Caco-2 (cell line): ENCODE results near the gene RASIP1. TPM values are rescaled to one million over a fixed set of nuclear protein-coding genes. Genes with fewer than 3 reads are reported as not detected.

ENCODE experiments used
- BruUV-seq: library from RNA; stranded (reverse); fragments of 400-500 nt; replicated peaks from 2 replicates; lab custom pipeline; 2021; lab: Mats Ljungman, UMichigan
- CTCF ChIA-PET: fragments of 300-600 bp; sonication (Branson Sonifier 250); formaldehyde crosslinking; loops from one replicate; lab custom pipeline; 2022; ENCODE audit warnings: antibody characterized with exemption; lab: Charles Lee
- POLR2A ChIA-PET: fragments of 300-600 bp; sonication (Branson Sonifier 250); formaldehyde crosslinking; loops from one replicate; lab custom pipeline; 2022; ENCODE audit warnings: antibody characterized with exemption; lab: Charles Lee
- DNase-seq, 2 experiments: peaks; one replicate each; pipeline versions ENCODE4 v3.0.0 to v3.0.0-alpha.2; 2020 to 2022
- H3K27me3 ChIP-seq: replicated peaks from 2 replicates; pipeline ENCODE4 v1.6.0; 2011; ENCODE audit warnings: low read length; ENCODE audit not compliant: control insufficient read depth, insufficient read depth
- H3K36me3 ChIP-seq: 2 replicates; pipeline ENCODE4 v1.5.1; 2011; ENCODE audit warnings: low read length; ENCODE audit not compliant: control insufficient read depth, insufficient read depth
- H3K4me1 ChIP-seq: fragments of 250-450 bp; sonication (Bioruptor Pico); 2 replicates; pipeline ENCODE4 v1.5.1; 2020; ENCODE audit warnings: mild to moderate bottlenecking
- H3K4me3 ChIP-seq: 2 replicates; pipeline ENCODE4 v1.5.1; 2011; ENCODE audit warnings: low read depth, mild to moderate bottlenecking, control low read depth, low read length
- H3K9me3 ChIP-seq: fragments of 250-450 bp; sonication (Bioruptor Pico); 2 replicates; pipeline ENCODE4 v1.5.1; 2020; ENCODE audit warnings: mild to moderate bottlenecking, moderate library complexity
- H3K27ac Mint-ChIP-seq: one replicate; pipeline ENCODE4 v1.8.0; 2022; ENCODE audit warnings: mixed read lengths; ENCODE audit not compliant: unreplicated experiment
- H3K27me3 Mint-ChIP-seq: one replicate; pipeline ENCODE4 v1.8.0; 2022; ENCODE audit warnings: mixed read lengths; ENCODE audit not compliant: insufficient read depth, unreplicated experiment
- H3K36me3 Mint-ChIP-seq: one replicate; pipeline ENCODE4 v1.8.0; 2022; ENCODE audit warnings: mild to moderate bottlenecking, mixed read lengths; ENCODE audit not compliant: insufficient read depth, unreplicated experiment
- H3K4me1 Mint-ChIP-seq: one replicate; pipeline ENCODE4 v1.8.0; 2022; ENCODE audit warnings: low read depth, mixed read lengths; ENCODE audit not compliant: unreplicated experiment
- H3K4me3 Mint-ChIP-seq: one replicate; pipeline ENCODE4 v1.8.0; 2022; ENCODE audit warnings: mild to moderate bottlenecking, moderate library complexity, mixed read lengths; ENCODE audit not compliant: unreplicated experiment
- H3K9me3 Mint-ChIP-seq: one replicate; pipeline ENCODE4 v1.8.0; 2022; ENCODE audit warnings: mixed read lengths; ENCODE audit not compliant: unreplicated experiment
- CTCF ChIP-seq, 2 experiments: fragments of 200-600 bp in 1 of 2; IDR thresholded peaks; 1 replicate in 1 of 2; 2 replicates in 1 of 2; pipeline versions ENCODE4 v1.5.1 to v1.8.0; 2011 to 2022; ENCODE audit warnings: antibody characterized with exemption in 1 of 2, control low read depth in 1 of 2, inconsistent platforms in 1 of 2, low read depth in 1 of 2, low read length in 1 of 2, mild to moderate bottlenecking in 1 of 2, moderate library complexity in 1 of 2; ENCODE audit not compliant: insufficient read depth in 1 of 2, severe bottlenecking in 1 of 2, unreplicated experiment in 1 of 2
- intact Hi-C: fragments of 100-400 bp; cut with micrococcal nuclease; formaldehyde crosslinking; loops from one replicate; pipeline ENCODE4 v1.10.0; 2022; ENCODE audit not compliant: unreplicated experiment
- total RNA-seq: library from RNA; stranded (reverse); gene quantifications from 2 replicates; pipeline ENCODE4 v1.2.3, GENCODE V29; 2022

RASIP1 gene
- total RNA-seq, 1 experiment from 2014 or later, result 5.9 TPM

GRCh38 chr19:48731452-48731851, 9.0 kb downstream of the RASIP1 start:
- DNase-seq, result no peak
- CTCF ChIA-PET, result no interaction called here

GRCh38 chr19:48728911-48729664, 11.3 kb downstream of the RASIP1 start:
- intact Hi-C loops, result no loop called here
- Mint-ChIP-seq H3K27ac (no peak overlapping the region), H3K4me1 (peaks cover 7% of the 10 kb centered on the region), H3K4me3 (no peak overlapping the region), H3K36me3 (peaks cover 11% of the 10 kb centered on the region), H3K9me3 (no peaks in the 10 kb centered on the region), H3K27me3 (no peaks in the 10 kb centered on the region)
- Histone ChIP-seq H3K27me3 (no peaks in the 10 kb centered on the region), H3K9me3 (no peaks in the 10 kb centered on the region), H3K4me3 (no peak overlapping the region), H3K4me1 (no peaks in the 10 kb centered on the region), H3K36me3 (no peaks in the 10 kb centered on the region)
- POLR2A ChIA-PET, result no interaction called here
- CTCF ChIA-PET, result no interaction called here
- no peak for TF ChIP-seq CTCF (IDR thresholded peaks at IDR 0.05; ENCODE audit: insufficient read depth in 1 of 2, low read depth in 1 of 2, low read length in 1 of 2, severe bottlenecking in 1 of 2, unreplicated experiment in 1 of 2)
- no TSS peak for BruUV-seq
- DNase-seq, result no peak

More at GRCh38 chr19:48731452-48731851, 9.0 kb downstream of the RASIP1 start:
- Histone ChIP-seq H3K36me3 (no peaks in the 10 kb centered on the region), H3K9me3 (no peaks in the 10 kb centered on the region), H3K4me1 (no peaks in the 10 kb centered on the region), H3K27me3 (no peaks in the 10 kb centered on the region), H3K4me3 (no peak overlapping the region)
- TF ChIP-seq CTCF (IDR thresholded peaks at IDR 0.05; ENCODE audit: insufficient read depth in 1 of 2, low read depth in 1 of 2, low read length in 1 of 2, severe bottlenecking in 1 of 2, unreplicated experiment in 1 of 2), result no peak
- intact Hi-C loops, result no loop called here
- peaks cover 14% of the 10 kb centered on the region for H3K36me3 Mint-ChIP-seq
- no peak overlapping the region for H3K4me3 Mint-ChIP-seq
- no peaks in the 10 kb centered on the region for H3K27me3 Mint-ChIP-seq
- H3K4me1 Mint-ChIP-seq, result peaks cover 11% of the 10 kb centered on the region
- BruUV-seq, result no TSS peak
- no peaks in the 10 kb centered on the region for H3K9me3 Mint-ChIP-seq
- POLR2A ChIA-PET, result interaction anchor here (1.1 kb wide), 1 partner anchor 17 kb away, joined by 4 read pairs; no protein-coding TSS in a partner anchor
- H3K27ac Mint-ChIP-seq, result no peak overlapping the region

- Mint-ChIP-seq H3K27me3 (no peaks in the 10 kb centered on the region), H3K27ac (no peak overlapping the region), H3K4me3 (no peak overlapping the region), H3K9me3 (no peaks in the 10 kb centered on the region), H3K4me1 (peaks cover 7% of the 10 kb centered on the region), H3K36me3 (peaks cover 12% of the 10 kb centered on the region)
- BruUV-seq, result no TSS peak
- Histone ChIP-seq H3K36me3 (no peaks in the 10 kb centered on the region), H3K4me3 (no peak overlapping the region), H3K9me3 (no peaks in the 10 kb centered on the region), H3K27me3 (no peaks in the 10 kb centered on the region), H3K4me1 (no peaks in the 10 kb centered on the region)
- ChIA-PET CTCF (no interaction called here), POLR2A (no interaction called here)
- intact Hi-C loops, result no loop called here
- no peak for TF ChIP-seq CTCF (IDR thresholded peaks at IDR 0.05; ENCODE audit: insufficient read depth in 1 of 2, low read depth in 1 of 2, low read length in 1 of 2, severe bottlenecking in 1 of 2, unreplicated experiment in 1 of 2)
- no peak for DNase-seq
Observed at GRCh38 chr19:48726556-48726955, 13.9 kb downstream of the RASIP1 start.
